Fibroblast of peridontal ligament (primary cell): ENCODE measurements around the gene LAG3.

Experiments used
- DNase-seq: peaks from one replicate; pipeline ENCODE4 v3.0.0-alpha.2; 2010; ENCODE audit errors: extremely low read depth

LAG3 gene

DNA sequence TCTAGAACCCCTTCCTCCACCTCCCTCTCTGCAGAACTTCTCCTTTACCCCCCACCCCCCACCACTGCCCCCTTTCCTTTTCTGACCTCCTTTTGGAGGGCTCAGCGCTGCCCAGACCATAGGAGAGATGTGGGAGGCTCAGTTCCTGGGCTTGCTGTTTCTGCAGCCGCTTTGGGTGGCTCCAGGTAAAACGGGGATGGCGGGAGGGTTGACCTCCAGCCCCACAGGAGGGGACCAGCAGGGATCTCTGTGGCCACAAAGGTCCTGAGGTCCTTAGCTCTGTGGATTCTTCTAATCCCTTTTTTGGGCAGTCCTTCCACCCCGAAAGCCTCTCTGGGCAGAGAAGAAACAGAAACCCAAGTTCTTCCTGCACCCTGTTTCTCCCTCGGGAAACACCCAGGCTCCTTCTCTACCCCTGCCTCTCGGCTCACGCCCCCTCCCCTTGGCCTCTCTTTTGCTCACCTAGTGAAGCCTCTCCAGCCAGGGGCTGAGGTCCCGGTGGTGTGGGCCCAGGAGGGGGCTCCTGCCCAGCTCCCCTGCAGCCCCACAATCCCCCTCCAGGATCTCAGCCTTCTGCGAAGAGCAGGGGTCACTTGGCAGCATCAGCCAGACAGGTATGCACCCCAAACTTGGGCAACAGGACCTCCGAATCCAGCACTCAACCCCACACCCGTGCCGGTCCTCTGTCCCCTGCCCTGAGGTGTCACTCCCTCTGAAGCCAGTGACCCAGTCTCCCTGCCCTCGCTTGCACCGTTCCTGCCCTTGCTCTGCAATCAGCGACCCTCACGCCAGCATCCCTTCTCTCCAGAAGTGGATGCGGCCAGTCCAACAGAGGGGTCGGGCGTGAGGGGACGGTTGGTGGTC is 638 bp downstream of the LAG3 start:
- DNase-seq: no peak

DNA sequence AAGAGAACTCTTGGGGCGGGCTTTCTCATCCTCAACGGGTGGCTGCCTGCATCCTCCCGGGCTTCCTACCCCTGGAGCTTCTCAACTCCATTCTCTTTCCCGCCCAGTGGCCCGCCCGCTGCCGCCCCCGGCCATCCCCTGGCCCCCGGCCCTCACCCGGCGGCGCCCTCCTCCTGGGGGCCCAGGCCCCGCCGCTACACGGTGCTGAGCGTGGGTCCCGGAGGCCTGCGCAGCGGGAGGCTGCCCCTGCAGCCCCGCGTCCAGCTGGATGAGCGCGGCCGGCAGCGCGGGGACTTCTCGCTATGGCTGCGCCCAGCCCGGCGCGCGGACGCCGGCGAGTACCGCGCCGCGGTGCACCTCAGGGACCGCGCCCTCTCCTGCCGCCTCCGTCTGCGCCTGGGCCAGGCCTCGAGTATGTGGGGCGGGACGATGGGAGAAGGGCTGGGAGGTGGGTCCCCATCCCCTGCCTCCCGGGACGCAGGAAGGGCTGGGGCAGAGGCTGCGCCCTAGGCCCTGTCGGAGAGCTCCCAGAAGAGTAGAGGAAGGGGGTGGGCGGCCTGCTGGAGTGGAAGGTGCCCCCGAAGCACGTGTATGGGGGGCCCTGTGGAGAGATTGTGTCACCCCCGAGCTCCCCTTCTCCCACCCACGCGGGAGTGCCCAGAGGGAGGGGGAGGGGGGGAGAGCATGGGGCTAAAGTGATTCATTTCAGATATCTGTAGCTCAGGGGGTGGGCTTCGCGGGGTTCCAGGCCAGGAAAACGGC is 1.5 kb downstream of the LAG3 start:
- no peak for DNase-seq

GRCh38 chr12:6774499-6775062 is 2.3 kb downstream of the LAG3 start:
- no peak for DNase-seq

DNA sequence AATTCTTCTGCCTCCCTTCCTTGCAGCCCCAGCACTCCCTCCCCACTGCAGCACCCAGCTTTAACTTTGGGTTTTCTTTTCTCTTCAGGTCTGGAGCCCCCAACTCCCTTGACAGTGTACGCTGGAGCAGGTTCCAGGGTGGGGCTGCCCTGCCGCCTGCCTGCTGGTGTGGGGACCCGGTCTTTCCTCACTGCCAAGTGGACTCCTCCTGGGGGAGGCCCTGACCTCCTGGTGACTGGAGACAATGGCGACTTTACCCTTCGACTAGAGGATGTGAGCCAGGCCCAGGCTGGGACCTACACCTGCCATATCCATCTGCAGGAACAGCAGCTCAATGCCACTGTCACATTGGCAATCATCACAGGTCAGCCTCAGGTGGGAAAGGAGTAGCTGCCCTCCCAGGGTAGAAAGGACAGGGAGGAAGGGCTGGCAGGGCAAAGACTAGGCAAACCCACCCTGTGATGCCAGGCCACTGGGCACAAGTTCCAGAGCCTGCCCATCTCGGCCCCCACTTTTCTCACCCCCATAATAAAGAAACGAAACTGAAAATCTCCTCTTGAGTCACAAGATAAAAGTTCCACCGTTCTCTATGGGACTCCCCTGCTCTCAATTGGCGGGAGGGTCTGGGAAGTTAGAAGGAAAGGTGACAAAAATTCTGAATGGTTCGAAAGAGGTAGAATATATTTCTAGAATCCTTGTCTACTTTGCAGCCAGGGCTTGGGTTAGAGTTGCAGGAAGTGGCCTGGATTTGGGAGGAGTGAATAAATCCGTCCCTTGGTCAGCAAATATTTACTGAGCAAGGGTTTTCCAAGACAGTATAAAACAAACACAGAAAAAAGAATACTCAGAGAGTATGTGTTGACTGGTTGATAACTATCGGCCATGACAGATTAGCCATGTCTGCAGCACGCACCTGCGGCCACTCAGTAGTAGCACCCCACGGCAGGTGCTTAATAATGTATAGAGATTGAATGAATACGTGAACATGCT is 3.2 kb downstream of the LAG3 start:
- DNase-seq: no peak

- DNase-seq: no peak
These were observed 5.1 kb downstream of the LAG3 start for GRCh38 chr12:6777386-6777785.

GRCh38 chr12:6778217-6778573 is 5.9 kb downstream of the LAG3 start:
- peak; percentile 45 for DNase-seq

DNA sequence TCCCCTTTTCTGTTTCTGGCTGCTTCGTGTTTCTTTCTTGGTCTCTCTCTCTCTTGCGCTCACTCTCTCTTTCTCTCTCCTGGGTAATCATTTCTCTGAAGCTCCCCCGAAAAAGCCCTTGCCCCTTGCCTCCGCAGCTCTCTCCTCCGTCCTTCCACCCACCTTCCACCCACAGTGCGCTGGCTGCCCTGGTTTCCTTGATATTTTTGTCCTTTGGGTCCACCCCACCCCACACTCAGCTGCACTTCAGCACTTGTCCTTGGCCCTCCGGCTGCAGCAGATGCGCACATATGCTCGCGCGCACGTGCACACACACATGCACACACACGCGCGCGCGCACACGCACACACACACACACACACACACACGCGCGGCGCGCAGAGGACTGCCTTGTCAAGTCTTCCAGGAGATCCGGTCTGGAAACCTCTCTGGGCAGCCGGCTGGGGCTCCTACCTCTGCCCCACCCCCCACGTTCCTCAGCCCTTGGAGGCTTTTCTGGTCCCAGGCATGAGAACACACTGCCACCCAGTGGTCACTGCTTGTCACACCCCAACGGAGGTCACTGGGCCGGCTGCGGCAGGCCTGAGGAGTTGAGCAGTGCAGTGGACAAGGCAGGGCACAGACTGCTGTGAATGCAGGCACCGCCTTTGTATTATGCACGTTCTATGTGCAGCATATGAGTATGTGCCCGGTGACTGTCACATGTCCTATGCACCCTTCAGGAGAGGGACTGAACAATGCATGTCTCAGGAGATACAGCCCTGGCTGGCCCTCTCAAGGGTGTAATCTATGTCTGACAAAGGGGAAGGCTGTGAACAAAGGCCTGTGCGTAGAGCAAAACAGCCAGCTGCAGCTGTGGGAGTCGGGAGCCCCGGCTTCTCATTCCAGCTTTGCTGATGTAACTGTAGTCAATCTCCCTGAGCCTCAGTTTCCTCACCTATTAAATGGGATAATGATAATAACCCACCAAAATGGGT is 6.5 kb downstream of the LAG3 start:
- DNase-seq: peak; percentile 91

DNA sequence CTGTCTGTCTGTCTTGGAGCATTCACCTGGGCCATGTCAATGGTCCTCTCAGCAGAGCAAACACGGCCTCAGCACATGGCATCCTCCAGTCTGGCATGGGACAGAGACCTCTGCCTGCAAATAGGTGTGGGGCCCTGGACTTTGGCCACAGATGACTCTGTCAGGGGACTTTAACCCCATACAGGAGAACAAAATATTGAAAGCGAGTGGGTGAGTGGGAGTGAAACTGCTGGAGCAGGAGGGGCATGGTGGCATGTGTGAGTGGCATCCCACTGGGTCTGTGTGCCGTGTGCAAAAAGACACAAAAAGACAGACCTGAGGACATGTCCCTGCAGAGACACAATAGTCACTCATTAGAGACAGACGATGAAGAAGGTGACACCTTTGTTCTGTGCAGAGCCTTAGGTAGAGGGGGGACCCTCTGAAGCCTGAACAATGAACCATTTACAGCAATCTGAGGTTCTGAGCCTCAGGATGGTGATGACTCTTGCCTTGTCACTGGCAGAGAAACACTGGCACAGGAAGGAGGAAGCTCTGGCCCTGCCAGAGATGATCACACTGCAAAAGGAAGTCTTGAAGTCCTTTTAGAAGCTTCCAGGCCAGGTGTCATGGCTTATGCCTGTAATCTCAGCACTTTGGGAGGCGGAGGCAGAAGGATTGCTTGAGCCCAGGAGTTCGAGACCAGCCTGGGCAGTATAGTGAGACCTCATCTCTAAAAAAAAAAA is 7.5 kb downstream of the LAG3 start:
- DNase-seq: no peak

- no peak for DNase-seq
These were observed 8.3 kb downstream of the LAG3 start for GRCh38 chr12:6780573-6780972.

- DNase-seq: no peak
These were observed 9.8 kb downstream of the LAG3 start for GRCh38 chr12:6782119-6782518.

GRCh38 chr12:6782850-6783566 is 10.7 kb downstream of the LAG3 start:
- no peak for DNase-seq

DNA sequence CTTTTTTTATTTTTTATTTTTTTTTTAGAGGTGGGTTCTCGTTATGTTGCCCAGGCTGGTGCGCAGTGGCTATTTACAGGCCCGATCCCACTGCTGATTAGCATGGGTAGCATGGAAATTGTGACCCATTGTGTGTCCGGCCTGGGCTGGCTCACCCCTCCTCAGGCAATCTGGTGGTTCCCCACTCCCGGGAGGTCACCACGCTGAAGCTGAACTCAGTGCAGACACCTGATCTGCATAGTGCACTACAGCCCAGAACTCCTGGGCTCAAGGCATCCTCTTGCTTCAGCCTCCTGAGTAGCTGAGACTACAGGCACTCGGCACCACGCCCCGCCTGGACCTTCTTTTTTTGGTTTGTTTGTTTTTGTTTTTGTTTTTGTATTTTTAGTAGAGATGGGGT is 11.5 kb downstream of the LAG3 start:
- DNase-seq: no peak

DNA sequence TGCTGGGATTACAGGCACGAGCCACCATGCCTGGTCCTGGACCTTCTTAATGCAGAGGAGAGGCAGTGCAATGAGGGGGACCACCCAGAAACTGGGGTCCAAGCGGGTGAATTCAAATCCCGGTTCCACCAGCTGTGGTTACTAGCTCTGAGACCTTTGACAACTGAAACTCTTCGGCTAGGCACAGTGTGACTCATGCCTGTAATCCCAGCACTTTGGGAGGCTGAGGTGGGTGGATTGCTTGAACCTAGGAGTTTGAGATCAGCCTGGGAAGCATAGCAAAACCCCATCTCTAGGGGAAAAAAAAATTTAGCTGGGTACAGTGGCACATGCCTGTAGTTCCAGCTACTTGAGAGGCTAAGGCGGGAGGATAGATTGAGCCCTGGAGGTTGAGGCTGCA is 12.0 kb downstream of the LAG3 start:
- no peak for DNase-seq

DNA sequence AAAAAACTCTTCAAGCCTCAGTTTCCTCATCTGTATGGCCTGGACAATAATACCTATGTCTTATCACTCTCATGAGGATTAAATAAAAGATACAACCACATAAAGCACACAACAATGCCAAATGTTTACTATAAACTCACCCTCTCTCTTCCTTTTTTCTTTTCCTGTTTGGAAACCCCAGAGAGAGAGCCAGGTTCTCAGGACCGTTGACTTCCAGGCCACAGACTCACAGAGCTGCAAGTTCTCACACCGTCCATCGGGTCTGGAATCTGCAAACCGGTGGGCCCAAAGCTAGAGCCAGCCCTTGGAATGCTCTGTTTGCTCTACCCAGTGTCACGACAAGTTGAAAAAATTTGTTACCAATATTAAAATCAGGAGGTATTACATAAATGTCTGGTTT is 12.4 kb downstream of the LAG3 start:
- DNase-seq: no peak

DNA sequence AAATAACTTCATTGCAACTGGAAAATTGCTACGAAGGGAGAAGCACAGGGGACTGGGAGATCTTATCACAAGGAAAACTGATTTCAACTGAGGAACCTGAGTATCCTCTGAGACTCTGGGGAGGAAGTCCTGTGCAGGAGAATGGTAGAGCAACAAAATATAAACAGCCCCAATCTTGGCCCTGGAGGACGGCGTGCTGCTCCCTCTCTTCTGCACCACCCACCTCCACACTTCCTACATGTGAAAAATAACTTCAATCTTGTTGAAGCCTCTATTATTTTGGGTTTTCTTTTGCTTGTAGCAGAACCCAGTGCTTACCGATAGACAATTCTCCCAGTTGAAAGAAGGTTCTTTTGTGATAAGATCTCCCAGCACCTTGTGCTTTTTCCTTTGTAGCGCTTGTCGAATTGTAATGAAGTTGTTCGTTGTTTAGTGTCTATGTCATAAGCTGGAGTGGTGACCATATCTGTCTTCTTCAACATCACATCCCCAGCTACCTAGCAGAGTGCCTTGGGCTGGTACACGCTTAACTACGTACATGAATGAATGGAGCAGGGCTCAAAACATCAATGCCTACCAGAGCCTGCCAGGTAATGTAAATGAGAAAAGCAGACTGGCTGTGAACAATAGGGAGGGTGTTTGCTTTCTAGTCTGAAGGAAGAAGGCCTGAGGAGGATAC is 14.2 kb downstream of the LAG3 start:
- no peak for DNase-seq

DNA sequence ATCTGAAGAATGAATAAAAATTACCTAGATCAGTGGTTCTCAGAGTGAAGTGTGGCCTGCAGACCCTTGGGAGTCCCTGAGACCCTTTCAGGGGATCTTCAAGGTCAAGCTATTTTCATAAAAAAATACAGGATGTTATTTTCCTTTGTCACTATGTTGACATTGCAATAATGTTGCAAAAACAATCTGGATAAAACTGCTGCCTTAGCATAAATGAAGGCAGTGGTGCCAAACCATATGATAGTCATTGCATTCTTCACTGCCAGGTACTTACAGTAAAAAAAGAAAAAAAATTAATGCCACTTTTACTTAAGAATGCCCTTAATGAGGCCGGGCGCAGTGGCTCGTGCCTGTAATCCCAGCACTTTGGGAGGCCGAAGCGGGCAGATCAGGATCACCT is 15.0 kb downstream of the LAG3 start:
- no peak for DNase-seq

DNA sequence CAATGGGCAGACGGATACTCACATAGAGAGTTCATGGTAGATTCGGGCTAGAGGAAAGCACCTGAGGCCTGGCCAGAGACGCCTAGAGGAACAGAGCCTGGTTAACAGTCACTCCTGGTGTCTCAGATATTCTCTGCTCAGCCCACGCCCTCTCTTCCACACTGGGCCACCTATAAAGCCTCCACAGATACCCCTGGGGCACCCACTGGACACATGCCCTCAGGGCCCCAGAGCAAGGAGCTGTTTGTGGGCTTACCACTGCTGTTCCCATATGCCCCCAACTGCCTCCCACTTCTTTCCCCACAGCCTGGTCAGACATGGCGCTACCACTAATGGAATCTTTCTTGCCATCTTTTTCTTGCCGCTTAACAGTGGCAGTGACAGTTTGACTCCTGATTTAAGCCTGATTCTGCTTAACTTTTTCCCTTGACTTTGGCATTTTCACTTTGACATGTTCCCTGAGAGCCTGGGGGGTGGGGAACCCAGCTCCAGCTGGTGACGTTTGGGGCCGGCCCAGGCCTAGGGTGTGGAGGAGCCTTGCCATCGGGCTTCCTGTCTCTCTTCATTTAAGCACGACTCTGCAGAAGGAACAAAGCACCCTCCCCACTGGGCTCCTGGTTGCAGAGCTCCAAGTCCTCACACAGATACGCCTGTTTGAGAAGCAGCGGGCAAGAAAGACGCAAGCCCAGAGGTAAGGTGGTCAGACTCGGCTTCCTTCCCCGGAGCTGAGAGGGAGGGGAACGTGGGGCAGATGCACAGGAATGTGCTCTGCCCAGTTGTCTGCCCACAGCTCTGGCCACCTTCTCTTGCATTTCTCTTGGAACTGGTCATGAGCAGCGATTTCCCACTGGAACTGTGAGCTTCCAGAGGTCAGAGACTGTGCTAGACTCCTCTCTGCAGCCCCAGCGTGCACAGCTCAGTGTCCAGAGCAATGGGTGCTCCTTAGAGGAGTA is 16.9 kb downstream of the LAG3 start, which contains the start of gene CD4:
CD4 (plus strand) TSS at position 557 of the 953 bp plus-strand sequence. CDS start 10,611 bp downstream, outside the sequence.
- no peak for DNase-seq
